Measurements from ENCODE around the gene BSN. TPM values are rescaled to one million over a fixed set of nuclear protein-coding genes. Genes with fewer than 3 reads are reported as not detected.

Gene BSN
- total RNA-seq, 1 experiment from 2014 or later, result 0.28 TPM

- peak overlapping the region; percentile 49; the same call in 1 of the 2 replicates for H3K4me3 ChIP-seq
- H3K79me2 ChIP-seq (ENCODE audit: low read depth), result no peaks in the 10 kb centered on the region
- no peaks in the 10 kb centered on the region for H3K9me3 ChIP-seq (ENCODE audit: insufficient read depth, low read depth)
- peaks cover 3% of the 10 kb centered on the region; the same call in 1 of the 2 replicates for H3K4me1 ChIP-seq (replicated peaks; ENCODE audit: insufficient read depth)
- TF ChIP-seq CTCF (conservative IDR thresholded peaks at IDR 0.05), result no peak
- TF ChIP-seq EZH2 (IDR thresholded peaks at IDR 0.05; ENCODE audit: low read depth), result no peak
- CTCF ChIA-PET, result interaction anchor here (0.6 kb wide), 2 partner anchors 140 to 248 kb away, joined by 3 to 23 read pairs; partner anchors contain the start of gene INKA1
- H3K27me3 ChIP-seq (ENCODE audit: insufficient read depth, low read depth), result peaks cover 40% of the 10 kb centered on the region
- intact Hi-C loops (cut with micrococcal nuclease; ENCODE audit: unreplicated experiment), result no loop called here
- H3K27ac ChIP-seq, result no peak overlapping the region
- POLR2A ChIA-PET (ENCODE audit: unreplicated experiment), result interaction anchor here (0.7 kb wide), 1 partner anchor 85 kb away, joined by 3 read pairs; no protein-coding TSS in a partner anchor
- H3K36me3 ChIP-seq (ENCODE audit: low read depth), result no peaks in the 10 kb centered on the region
- no peak overlapping the region for H2AFZ ChIP-seq
- BruUV-seq (replicated peaks), result no TSS peak
- H3K4me2 ChIP-seq, result peak overlapping the region; percentile 65
- no peaks in the 10 kb centered on the region for H3K9me2 ChIP-seq (ENCODE audit: insufficient read depth)
- no peak for DNase-seq
- no peaks in the 10 kb centered on the region for H4K20me1 ChIP-seq (ENCODE audit: insufficient read depth)
- no peaks in the 10 kb centered on the region for H3F3A ChIP-seq (ENCODE audit: insufficient read depth, low read depth)
Observed at GRCh38 chr3:49554633-49555265, 472 bp downstream of the BSN start.

GRCh38 chr3:49556500-49557275, 2.4 kb downstream of the BSN start:
- Histone ChIP-seq H3K36me3 (ENCODE audit: low read depth) (no peaks in the 10 kb centered on the region), H3K4me1 (replicated peaks; ENCODE audit: insufficient read depth) (peaks cover 3% of the 10 kb centered on the region; the same call in 1 of the 2 replicates), H3K4me3 (no peak overlapping the region), H3K27ac (no peak overlapping the region), H3K27me3 (ENCODE audit: insufficient read depth, low read depth) (peaks cover 41% of the 10 kb centered on the region), H3F3A (ENCODE audit: insufficient read depth, low read depth) (no peaks in the 10 kb centered on the region), H2AFZ (no peak overlapping the region), H4K20me1 (ENCODE audit: insufficient read depth) (no peaks in the 10 kb centered on the region), H3K4me2 (no peak overlapping the region), H3K79me2 (ENCODE audit: low read depth) (no peaks in the 10 kb centered on the region), H3K9me3 (ENCODE audit: insufficient read depth, low read depth) (no peaks in the 10 kb centered on the region), H3K9me2 (ENCODE audit: insufficient read depth) (no peaks in the 10 kb centered on the region)
- intact Hi-C loops (cut with micrococcal nuclease; ENCODE audit: unreplicated experiment), result no loop called here
- TF ChIP-seq CTCF (conservative IDR thresholded peaks at IDR 0.05), result no peak
- no peak for TF ChIP-seq EZH2 (IDR thresholded peaks at IDR 0.05; ENCODE audit: low read depth)
- DNase-seq, result no peak
- ChIA-PET POLR2A (ENCODE audit: unreplicated experiment) (no interaction called here), CTCF (interaction anchor here (0.6 kb wide), 2 partner anchors 115 to 809 kb away, joined by 3 read pairs; no protein-coding TSS in a partner anchor)
- BruUV-seq (replicated peaks), result no TSS peak

GRCh38 chr3:49563040-49563578, 8.8 kb downstream of the BSN start:
- H3K4me1 ChIP-seq (replicated peaks; ENCODE audit: insufficient read depth), result no peaks in the 10 kb centered on the region
- H3K27me3 ChIP-seq (ENCODE audit: insufficient read depth, low read depth), result peaks cover 18% of the 10 kb centered on the region; the same call in 1 of the 2 replicates
- intact Hi-C loops (cut with micrococcal nuclease; ENCODE audit: unreplicated experiment), result no loop called here
- H4K20me1 ChIP-seq (ENCODE audit: insufficient read depth), result no peaks in the 10 kb centered on the region
- H3K4me2 ChIP-seq, result no peak overlapping the region
- no peaks in the 10 kb centered on the region for H3K9me2 ChIP-seq (ENCODE audit: insufficient read depth)
- no peaks in the 10 kb centered on the region for H3F3A ChIP-seq (ENCODE audit: insufficient read depth, low read depth)
- BruUV-seq (replicated peaks), result no TSS peak
- ChIA-PET POLR2A (ENCODE audit: unreplicated experiment) (interaction anchor here (0.6 kb wide), 1 partner anchor 92 kb away, joined by 3 read pairs; no protein-coding TSS in a partner anchor), CTCF (no interaction called here)
- no peaks in the 10 kb centered on the region for H3K36me3 ChIP-seq (ENCODE audit: low read depth)
- H3K27ac ChIP-seq, result no peak overlapping the region
- TF ChIP-seq EZH2 (IDR thresholded peaks at IDR 0.05; ENCODE audit: low read depth) (no peak), CTCF (conservative IDR thresholded peaks at IDR 0.05) (no peak)
- no peaks in the 10 kb centered on the region for H3K9me3 ChIP-seq (ENCODE audit: insufficient read depth, low read depth)
- no peaks in the 10 kb centered on the region for H3K79me2 ChIP-seq (ENCODE audit: low read depth)
- H3K4me3 ChIP-seq, result no peak overlapping the region
- DNase-seq, result no peak
- no peak overlapping the region for H2AFZ ChIP-seq
